Astrocyte (in vitro differentiated cells and primary cell): ENCODE results near the gene PCBP3. TPM values are rescaled to one million over a fixed set of nuclear protein-coding genes. Genes with fewer than 3 reads are reported as not detected.

Source experiments
- DNase-seq: peaks from one replicate; pipeline ENCODE4 v3.0.0-alpha.2; 2010; ENCODE audit warnings: low read depth
- FAIRE-seq: peaks from 2 replicates; lab custom pipeline; 2011; peaks lifted over from hg19 to GRCh38; lab: Jason Lieb, UNC
- H2AFZ ChIP-seq: 2 replicates; pipeline ENCODE4 v1.6.0; 2012; ENCODE audit warnings: low read depth, low read length, inconsistent platforms
- H3K27ac ChIP-seq: 2 replicates; pipeline ENCODE4 v1.5.1; 2011; ENCODE audit warnings: low read depth, low read length, inconsistent platforms
- H3K27me3 ChIP-seq: 2 replicates; pipeline ENCODE4 v1.6.0; 2011; ENCODE audit warnings: low read length, inconsistent platforms; ENCODE audit not compliant: insufficient read depth
- H3K36me3 ChIP-seq: 2 replicates; pipeline ENCODE4 v1.5.1; 2011; ENCODE audit warnings: low read length, inconsistent platforms; ENCODE audit not compliant: insufficient read depth
- H3K4me1 ChIP-seq: 2 replicates; pipeline ENCODE4 v1.5.1; 2011; ENCODE audit warnings: low read length, inconsistent platforms; ENCODE audit not compliant: insufficient read depth
- H3K4me2 ChIP-seq: 2 replicates; pipeline ENCODE4 v1.6.0; 2012; ENCODE audit warnings: low read length, inconsistent platforms
- H3K4me3 ChIP-seq: 2 replicates; pipeline ENCODE4 v1.5.1; 2011; ENCODE audit warnings: low read depth, mild to moderate bottlenecking, low read length, inconsistent platforms; ENCODE audit not compliant: insufficient read depth
- H3K79me2 ChIP-seq: 2 replicates; pipeline ENCODE4 v1.6.0; 2012; ENCODE audit warnings: mild to moderate bottlenecking, low read length, inconsistent platforms; ENCODE audit not compliant: insufficient read depth
- H3K9ac ChIP-seq: 2 replicates; pipeline ENCODE4 v1.6.0; 2012; ENCODE audit warnings: mild to moderate bottlenecking, low read length, inconsistent platforms
- H3K9me3 ChIP-seq: 2 replicates; pipeline ENCODE4 v1.5.1; 2012; ENCODE audit warnings: low read depth, mild to moderate bottlenecking, low read length, inconsistent platforms; ENCODE audit not compliant: insufficient read depth
- H4K20me1 ChIP-seq: 2 replicates; pipeline ENCODE4 v1.6.0; 2012; ENCODE audit warnings: low read length, inconsistent platforms; ENCODE audit not compliant: insufficient read depth
- H3K27ac Mint-ChIP-seq: one replicate; pipeline ENCODE4 v1.8.0; 2021; ENCODE audit warnings: mild to moderate bottlenecking, mixed read lengths; ENCODE audit not compliant: unreplicated experiment
- H3K27me3 Mint-ChIP-seq: one replicate; pipeline ENCODE4 v1.8.0; 2021; ENCODE audit warnings: low read depth, mixed read lengths; ENCODE audit not compliant: unreplicated experiment
- H3K36me3 Mint-ChIP-seq: one replicate; pipeline ENCODE4 v1.8.0; 2021; ENCODE audit warnings: low read depth, mixed read lengths; ENCODE audit not compliant: unreplicated experiment
- H3K4me1 Mint-ChIP-seq: one replicate; pipeline ENCODE4 v1.8.0; 2021; ENCODE audit warnings: low read depth, mixed read lengths; ENCODE audit not compliant: unreplicated experiment
- H3K4me3 Mint-ChIP-seq: one replicate; pipeline ENCODE4 v1.8.0; 2021; ENCODE audit warnings: mild to moderate bottlenecking, moderate library complexity, mixed read lengths; ENCODE audit not compliant: unreplicated experiment
- H3K9me3 Mint-ChIP-seq: one replicate; pipeline ENCODE4 v1.8.0; 2021; ENCODE audit warnings: mild to moderate bottlenecking, mixed read lengths; ENCODE audit not compliant: unreplicated experiment
- EZH2 ChIP-seq: IDR thresholded peaks from 2 replicates; pipeline ENCODE4 v1.6.1; 2012; ENCODE audit warnings: mild to moderate bottlenecking, low read length, inconsistent platforms; ENCODE audit not compliant: insufficient read depth
- total RNA-seq: library from RNA; stranded (reverse); gene quantifications from 2 replicates; pipeline ENCODE4 v1.2.1, GENCODE V29; 2021
- TF ChIP-seq, protein P1 (sequence below): IDR thresholded peaks from 2 replicates; pipeline ENCODE4 v1.5.1; 2011; ENCODE audit warnings: low read depth, mild to moderate bottlenecking, inconsistent platforms, low read length, moderate library complexity; ENCODE audit not compliant: insufficient read depth

The PCBP3 gene
- total RNA-seq, 1 donor from 2014 or later, result 1.8 TPM

DNA sequence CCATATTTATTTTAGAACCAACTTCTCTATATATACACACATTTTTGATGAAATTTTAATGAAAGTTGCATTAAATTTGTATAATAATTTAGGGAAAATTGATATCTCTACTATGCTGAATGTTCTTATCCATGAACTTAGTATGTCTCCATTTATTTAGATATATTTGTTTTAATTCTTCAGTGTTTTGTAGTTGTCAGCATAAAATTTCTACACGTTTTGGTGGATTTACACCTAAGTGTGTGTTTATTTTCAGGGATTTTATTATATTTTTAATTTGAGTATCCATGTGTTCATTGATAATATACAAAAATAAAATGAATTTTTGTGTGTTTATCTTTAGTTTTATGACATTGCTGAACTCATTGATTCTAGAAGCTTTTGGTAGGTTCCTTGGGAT is 36.7 kb downstream of the PCBP3 start:
- Histone ChIP-seq H2AFZ (no peak overlapping the region), H3K4me1 (no peaks in the 10 kb centered on the region), H3K79me2 (no peaks in the 10 kb centered on the region), H3K9ac (no peak overlapping the region), H3K4me3 (no peak overlapping the region), H4K20me1 (no peaks in the 10 kb centered on the region), H3K4me2 (no peak overlapping the region), H3K36me3 (no peaks in the 10 kb centered on the region), H3K27me3 (no peaks in the 10 kb centered on the region), H3K9me3 (no peaks in the 10 kb centered on the region), H3K27ac (no peak overlapping the region)
- no peak for TF ChIP-seq EZH2
- TF ChIP-seq, protein P1, sequence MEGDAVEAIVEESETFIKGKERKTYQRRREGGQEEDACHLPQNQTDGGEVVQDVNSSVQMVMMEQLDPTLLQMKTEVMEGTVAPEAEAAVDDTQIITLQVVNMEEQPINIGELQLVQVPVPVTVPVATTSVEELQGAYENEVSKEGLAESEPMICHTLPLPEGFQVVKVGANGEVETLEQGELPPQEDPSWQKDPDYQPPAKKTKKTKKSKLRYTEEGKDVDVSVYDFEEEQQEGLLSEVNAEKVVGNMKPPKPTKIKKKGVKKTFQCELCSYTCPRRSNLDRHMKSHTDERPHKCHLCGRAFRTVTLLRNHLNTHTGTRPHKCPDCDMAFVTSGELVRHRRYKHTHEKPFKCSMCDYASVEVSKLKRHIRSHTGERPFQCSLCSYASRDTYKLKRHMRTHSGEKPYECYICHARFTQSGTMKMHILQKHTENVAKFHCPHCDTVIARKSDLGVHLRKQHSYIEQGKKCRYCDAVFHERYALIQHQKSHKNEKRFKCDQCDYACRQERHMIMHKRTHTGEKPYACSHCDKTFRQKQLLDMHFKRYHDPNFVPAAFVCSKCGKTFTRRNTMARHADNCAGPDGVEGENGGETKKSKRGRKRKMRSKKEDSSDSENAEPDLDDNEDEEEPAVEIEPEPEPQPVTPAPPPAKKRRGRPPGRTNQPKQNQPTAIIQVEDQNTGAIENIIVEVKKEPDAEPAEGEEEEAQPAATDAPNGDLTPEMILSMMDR, result no peak
- no peak for FAIRE-seq
- H3K4me1 Mint-ChIP-seq, result no peaks in the 10 kb centered on the region
- no peak for DNase-seq
- no peaks in the 10 kb centered on the region for H3K9me3 Mint-ChIP-seq
- H3K36me3 Mint-ChIP-seq, result no peaks in the 10 kb centered on the region
- H3K27ac Mint-ChIP-seq, result no peak overlapping the region
- H3K27me3 Mint-ChIP-seq, result no peaks in the 10 kb centered on the region
- no peak overlapping the region for H3K4me3 Mint-ChIP-seq

DNA sequence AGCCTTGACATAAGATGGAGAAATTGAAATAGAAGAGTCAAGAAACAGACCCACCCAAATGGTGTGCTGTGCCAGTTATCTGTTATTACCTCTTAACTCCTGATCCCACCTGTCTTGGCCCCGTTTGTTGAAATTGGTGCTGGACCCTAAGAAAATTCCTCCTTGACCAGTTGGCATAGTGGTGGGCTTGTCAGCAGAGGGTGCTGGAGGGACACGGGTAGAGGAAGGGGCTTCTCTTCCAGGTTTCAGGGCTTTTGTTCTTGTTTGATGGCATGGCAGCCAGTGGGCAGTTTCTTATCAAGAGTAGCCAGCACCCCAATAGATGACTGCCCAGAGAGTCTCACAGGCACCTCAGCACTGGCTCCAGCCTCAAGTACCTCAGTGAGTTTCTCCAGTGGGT is 51.6 kb downstream of the PCBP3 start:
- FAIRE-seq, result no peak
- TF ChIP-seq EZH2, result no peak
- TF ChIP-seq, protein P1, result no peak
- peaks cover 7% of the 10 kb centered on the region for H3K9me3 Mint-ChIP-seq

DNA sequence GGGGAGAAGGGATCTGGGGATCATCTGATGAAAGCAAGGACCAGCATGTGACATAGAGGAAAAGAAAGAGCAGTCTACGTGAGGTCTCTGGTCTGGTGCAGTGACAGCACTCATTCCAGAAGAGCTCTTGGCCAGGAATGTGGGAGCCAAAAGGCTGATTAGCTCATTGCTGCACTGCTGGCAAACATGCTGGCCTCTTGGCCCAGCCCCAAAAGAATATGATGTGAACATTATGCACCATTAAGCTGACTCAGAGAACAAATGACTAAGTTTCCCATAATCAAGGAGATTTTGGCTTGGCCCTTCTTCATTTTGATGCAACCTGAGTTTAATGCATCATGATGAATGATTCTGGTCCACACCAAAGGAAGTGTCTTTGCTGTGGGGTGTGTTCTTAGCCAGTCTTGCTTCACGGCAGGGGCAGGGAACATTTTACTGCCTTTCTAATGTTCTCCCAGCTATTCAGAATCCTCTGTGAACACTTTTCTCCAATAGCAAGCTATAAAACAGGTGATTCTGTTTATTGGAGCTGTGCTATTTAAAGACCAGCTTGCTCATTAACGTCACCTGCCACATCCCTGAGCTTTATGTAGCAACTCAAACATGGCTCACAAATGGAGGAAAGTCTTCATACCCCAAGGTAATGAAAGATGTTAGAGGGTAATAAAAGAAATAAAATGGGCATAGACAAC is 55.1 kb downstream of the PCBP3 start:
- Histone ChIP-seq H3K9me3 (no peaks in the 10 kb centered on the region), H3K79me2 (no peaks in the 10 kb centered on the region), H3K4me3 (no peak overlapping the region), H3K4me2 (peak overlapping the region; percentile 33), H2AFZ (no peak overlapping the region), H3K27ac (peak overlapping the region; percentile 6), H3K36me3 (no peaks in the 10 kb centered on the region), H3K27me3 (no peaks in the 10 kb centered on the region), H4K20me1 (peaks cover 4% of the 10 kb centered on the region), H3K4me1 (peaks cover 11% of the 10 kb centered on the region), H3K9ac (peak overlapping the region; percentile 2)
- Mint-ChIP-seq H3K4me3 (no peak overlapping the region), H3K9me3 (peaks cover 7% of the 10 kb centered on the region), H3K27ac (peak overlapping the region; percentile 10), H3K27me3 (peaks cover 21% of the 10 kb centered on the region), H3K36me3 (no peaks in the 10 kb centered on the region), H3K4me1 (peaks cover 4% of the 10 kb centered on the region)
- DNase-seq (peak; percentile 94), FAIRE-seq (peak; percentile 32)
- no peak for TF ChIP-seq EZH2
- TF ChIP-seq, protein P1, result no peak

More for the DNA sequence above, 51.6 kb downstream of the PCBP3 start:
- H3K9me3 ChIP-seq, result no peaks in the 10 kb centered on the region
- no peak overlapping the region for H3K4me3 ChIP-seq
- Mint-ChIP-seq H3K27ac (no peak overlapping the region), H3K4me1 (peaks cover 4% of the 10 kb centered on the region), H3K36me3 (no peaks in the 10 kb centered on the region), H3K4me3 (no peak overlapping the region), H3K27me3 (peaks cover 18% of the 10 kb centered on the region)
- peaks cover 11% of the 10 kb centered on the region for H3K4me1 ChIP-seq
- no peaks in the 10 kb centered on the region for H3K36me3 ChIP-seq
- H3K27ac ChIP-seq, result no peak overlapping the region
- no peak overlapping the region for H3K4me2 ChIP-seq
- H3K79me2 ChIP-seq, result no peaks in the 10 kb centered on the region
- no peaks in the 10 kb centered on the region for H4K20me1 ChIP-seq
- no peak for DNase-seq
- no peak overlapping the region for H2AFZ ChIP-seq
- no peaks in the 10 kb centered on the region for H3K27me3 ChIP-seq
- H3K9ac ChIP-seq, result no peak overlapping the region
